Neural cell (in vitro differentiated cells): ENCODE data around the gene TCF4. TPM values are rescaled to one million over a fixed set of nuclear protein-coding genes. Genes with fewer than 3 reads are reported as not detected.

Source experiments
- H2AFZ ChIP-seq: fragments of 200-600, 300-800 bp; sonication (generic), shearing (Covaris generic); 2 replicates; pipeline ENCODE4 v1.6.0; 2014; ENCODE audit warnings: low read depth, mild to moderate bottlenecking, antibody characterized with exemption, low read length, moderate library complexity
- H3F3A ChIP-seq: fragments of 200-600 bp; shearing (Covaris generic); 2 replicates; pipeline ENCODE4 v1.6.1; 2016; ENCODE audit warnings: mild to moderate bottlenecking, moderate library complexity, mixed read lengths, antibody characterized with exemption, low read length; ENCODE audit not compliant: insufficient read depth, poor library complexity, severe bottlenecking
- H3K27ac ChIP-seq: fragments of 200-600, 300-800 bp; sonication (generic), shearing (Covaris generic); 2 replicates; pipeline ENCODE4 v1.5.1; 2014; ENCODE audit warnings: mild to moderate bottlenecking, low read length, moderate library complexity
- H3K27me3 ChIP-seq: fragments of 300-800, 200-600 bp; sonication (generic), shearing (Covaris generic); 2 replicates; pipeline ENCODE4 v1.6.0; 2014; ENCODE audit warnings: mild to moderate bottlenecking, low read depth, low read length, moderate library complexity; ENCODE audit not compliant: insufficient read depth
- H3K36me3 ChIP-seq: fragments of 300-800, 200-600 bp; sonication (generic), shearing (Covaris generic); 2 replicates; pipeline ENCODE4 v1.5.1; 2014; ENCODE audit warnings: mild to moderate bottlenecking, antibody characterized with exemption, low read length, moderate library complexity; ENCODE audit not compliant: insufficient read depth
- H3K4me2 ChIP-seq: fragments of 300-800, 200-600 bp; sonication (generic), shearing (Covaris generic); 2 replicates; pipeline ENCODE4 v1.6.0; 2014; ENCODE audit warnings: mild to moderate bottlenecking, low read length
- H3K4me3 ChIP-seq: fragments of 300-800, 200-600 bp; sonication (generic), shearing (Covaris generic); 2 replicates; pipeline ENCODE4 v1.5.1; 2014; ENCODE audit warnings: mild to moderate bottlenecking, low read length, moderate library complexity
- H3K79me2 ChIP-seq: fragments of 200-600 bp; shearing (Covaris generic); replicated peaks from 2 replicates; pipeline ENCODE4 v1.6.0; 2014; ENCODE audit warnings: mild to moderate bottlenecking, low read length, moderate library complexity; ENCODE audit not compliant: insufficient read depth
- H3K9ac ChIP-seq: fragments of 300-800, 200-600 bp; sonication (generic), shearing (Covaris generic); 2 replicates; pipeline ENCODE4 v1.6.1; 2016; ENCODE audit warnings: mild to moderate bottlenecking, low read length, mixed read lengths
- H3K9me2 ChIP-seq: fragments of 200-600 bp; shearing (Covaris generic); 2 replicates; pipeline ENCODE4 v1.6.1; 2016; ENCODE audit warnings: mild to moderate bottlenecking, low read length, mixed read lengths; ENCODE audit not compliant: insufficient read depth
- H3K9me3 ChIP-seq: fragments of 200-600, 300-800 bp; sonication (generic), shearing (Covaris generic); 2 replicates; pipeline ENCODE4 v1.6.1; 2016; ENCODE audit warnings: mild to moderate bottlenecking, mixed run types, low read length, moderate library complexity, mixed read lengths
- H4K20me1 ChIP-seq: fragments of 200-600 bp; shearing (Covaris generic); 2 replicates; pipeline ENCODE4 v1.6.1; 2016; ENCODE audit warnings: mild to moderate bottlenecking, mixed run types; ENCODE audit not compliant: insufficient read depth
- CTCF ChIP-seq: fragments of 450-650 bp; IDR thresholded peaks from 2 replicates; pipeline ENCODE4 v1.5.1; 2014; ENCODE audit warnings: antibody characterized with exemption, mild to moderate bottlenecking, moderate library complexity; ENCODE audit not compliant: poor library complexity, severe bottlenecking
- EP300 ChIP-seq: fragments of 450-650 bp; conservative IDR thresholded peaks from 2 replicates; pipeline ENCODE4 v1.6.1; 2014; ENCODE audit warnings: antibody characterized with exemption, mild to moderate bottlenecking, moderate library complexity; ENCODE audit not compliant: poor library complexity, severe bottlenecking
- EZH2 ChIP-seq: fragments of 200-600, 300-800 bp; shearing (Covaris generic), sonication (generic); IDR thresholded peaks from 2 replicates; pipeline ENCODE4 v1.6.1; 2014; ENCODE audit warnings: antibody characterized with exemption, low read length, borderline replicate concordance, mild to moderate bottlenecking; ENCODE audit not compliant: insufficient read depth, poor library complexity, severe bottlenecking
- MXI1 ChIP-seq: fragments of 450-650 bp; conservative IDR thresholded peaks from 2 replicates; pipeline ENCODE4 v1.6.1; 2014; ENCODE audit warnings: antibody characterized with exemption, mild to moderate bottlenecking; ENCODE audit not compliant: poor library complexity, severe bottlenecking
- POLR2AphosphoS5 ChIP-seq: IDR thresholded peaks from 2 replicates; pipeline ENCODE4 v1.6.1; 2012
- RAD21 ChIP-seq: fragments of 450-650 bp; conservative IDR thresholded peaks from 2 replicates; pipeline ENCODE4 v1.6.1; 2014; ENCODE audit warnings: antibody characterized with exemption, mild to moderate bottlenecking, moderate library complexity
- REST ChIP-seq: IDR thresholded peaks from 2 replicates; pipeline ENCODE4 v1.6.1; 2012; ENCODE audit warnings: borderline replicate concordance
- SMC3 ChIP-seq: fragments of 450-650 bp; conservative IDR thresholded peaks from 2 replicates; pipeline ENCODE4 v1.6.1; 2014; ENCODE audit warnings: antibody characterized with exemption, mild to moderate bottlenecking, moderate library complexity; ENCODE audit not compliant: poor library complexity
- TAF1 ChIP-seq: IDR thresholded peaks from 2 replicates; pipeline ENCODE4 v1.6.1; 2012; ENCODE audit warnings: low read depth
- polyA plus RNA-seq: library from polyadenylated mRNA; depleted of rRNA; stranded (reverse); fragments of >200 nt; gene quantifications from 2 replicates; pipeline ENCODE4 v1.2.3, GENCODE V29; 2014

The TCF4 gene
- polyA plus RNA-seq, 1 donor from 2014 or later, result 7.0 TPM

GRCh38 chr18:55265130-55265675 is 322.8 kb downstream of the TCF4 start:
- no peaks in the 10 kb centered on the region for H3K36me3 ChIP-seq
- no peak overlapping the region for H3K4me2 ChIP-seq
- no peaks in the 10 kb centered on the region for H3K27me3 ChIP-seq
- TF ChIP-seq EZH2, result no peak
- no peaks in the 10 kb centered on the region for H3F3A ChIP-seq
- H3K79me2 ChIP-seq, result no peaks in the 10 kb centered on the region
- no peak overlapping the region for H3K4me3 ChIP-seq
- H2AFZ ChIP-seq, result no peak overlapping the region
- H3K9me3 ChIP-seq, result no peaks in the 10 kb centered on the region
- no peak overlapping the region for H3K9ac ChIP-seq
- no peaks in the 10 kb centered on the region for H4K20me1 ChIP-seq
- H3K27ac ChIP-seq, result no peak overlapping the region
- no peaks in the 10 kb centered on the region for H3K9me2 ChIP-seq

- H3K9ac ChIP-seq, result no peak overlapping the region
- no peaks in the 10 kb centered on the region for H3K9me2 ChIP-seq
- H4K20me1 ChIP-seq, result no peaks in the 10 kb centered on the region
- H3F3A ChIP-seq, result no peaks in the 10 kb centered on the region
- TF ChIP-seq MXI1, result no peak
- no peak for TF ChIP-seq EP300
- no peak for TF ChIP-seq REST
- no peak overlapping the region for H3K27ac ChIP-seq
- H3K9me3 ChIP-seq, result no peaks in the 10 kb centered on the region
- H3K4me3 ChIP-seq, result no peak overlapping the region
- H3K4me2 ChIP-seq, result no peak overlapping the region
- no peaks in the 10 kb centered on the region for H3K27me3 ChIP-seq
- no peaks in the 10 kb centered on the region for H3K36me3 ChIP-seq
- H3K79me2 ChIP-seq, result no peaks in the 10 kb centered on the region
- no peak overlapping the region for H2AFZ ChIP-seq
These were observed 323.9 kb downstream of the TCF4 start for GRCh38 chr18:55264108-55264507.

- no peak for TF ChIP-seq CTCF
- no peak for TF ChIP-seq MXI1
- TF ChIP-seq TAF1, result no peak
- no peak for TF ChIP-seq REST
- no peak for TF ChIP-seq SMC3
- no peak for TF ChIP-seq EZH2
- TF ChIP-seq POLR2AphosphoS5, result no peak
- TF ChIP-seq RAD21, result no peak
- no peak for TF ChIP-seq EP300
- Histone ChIP-seq H3K27me3 (no peaks in the 10 kb centered on the region), H3K4me3 (no peak overlapping the region), H3K27ac (no peak overlapping the region), H3K36me3 (no peaks in the 10 kb centered on the region), H3F3A (no peaks in the 10 kb centered on the region), H4K20me1 (no peaks in the 10 kb centered on the region), H3K79me2 (no peaks in the 10 kb centered on the region), H3K9me2 (no peaks in the 10 kb centered on the region), H3K9me3 (no peaks in the 10 kb centered on the region), H2AFZ (no peak overlapping the region), H3K9ac (no peak overlapping the region), H3K4me2 (no peak overlapping the region)
These were observed 325.9 kb downstream of the TCF4 start for GRCh38 chr18:55262021-55262560.
